Esophagus squamous epithelium (tissue), 5 donors: ENCODE results near the gene TMEM175. TPM values are rescaled to one million over a fixed set of nuclear protein-coding genes. Genes with fewer than 3 reads are reported as not detected.

Source experiments
- DNase-seq: peaks from one replicate; lab custom pipeline; 2025; lab: John Stamatoyannopoulos, UW
- H3K27ac ChIP-seq, 4 donors: fragments of 200-600 bp; sonication (generic); one replicate each; pipeline ENCODE4 v1.5.1; 2016 to 2019; ENCODE audit warnings: mild to moderate bottlenecking in 1 of 4
- H3K27me3 ChIP-seq, 4 donors: fragments of 200-600 bp; sonication (generic); 1 replicate in 3 of 4; 2 replicates in 1 of 4; pipeline versions ENCODE4 v1.5.1 to v1.6.0; 2017 to 2021; ENCODE audit warnings: antibody characterized with exemption in 1 of 4
- H3K36me3 ChIP-seq, 3 donors: fragments of 200-600 bp; sonication (generic); one replicate each; pipeline ENCODE4 v1.5.1; 2016 to 2019
- H3K4me1 ChIP-seq, 3 donors: fragments of 200-600 bp; sonication (generic); one replicate each; pipeline ENCODE4 v1.5.1; 2017 to 2019
- H3K4me3 ChIP-seq, 4 donors: fragments of 200-600 bp; sonication (generic); 1 replicate in 3 of 4; 2 replicates in 1 of 4; pipeline ENCODE4 v1.5.1; 2016 to 2019; ENCODE audit warnings: mild to moderate bottlenecking in 2 of 4, moderate library complexity in 1 of 4
- H3K9me3 ChIP-seq, 3 donors: fragments of 200-600 bp; sonication (generic); one replicate each; pipeline ENCODE4 v1.5.1; 2016 to 2019
- POLR2A ChIP-seq, 4 donors: fragments of 450-650 bp; IDR thresholded peaks; one replicate each; pipeline ENCODE4 v1.6.1; 2017; ENCODE audit warnings: antibody characterized with exemption in 4 of 4, mild to moderate bottlenecking in 4 of 4, moderate library complexity in 3 of 4
- WGBS, 2 donors: methylation state at CpG; one replicate each; pipeline ENCODE4 v1.1.5; 2018; 5-methylcytosine and 5-hydroxymethylcytosine counted together
- intact Hi-C: fragments of 100-400 bp; cut with DNase I; formaldehyde crosslinking; loops from one replicate; pipeline ENCODE4 v1.15.0; 2022
- total RNA-seq, 4 donors: library from RNA; depleted of rRNA; stranded (reverse); fragments of >200 nt; gene quantifications; one replicate each; pipeline ENCODE4 v1.1.0, GENCODE V29; 2016
- TF ChIP-seq, protein P1 (sequence below), 6 experiments: fragments of 450-650 bp in 4 of 6; fragments of 200-600 bp in 2 of 6; sonication (generic) in 2 of 6; IDR thresholded peaks; one replicate each; pipeline ENCODE4 v1.5.1; 2016 to 2019; ENCODE audit warnings: antibody characterized with exemption in 6 of 6, mild to moderate bottlenecking in 4 of 6, moderate library complexity in 4 of 6
- donor health status: DM: yes; HTN: yes; CAD: no.

Gene TMEM175
- total RNA-seq, 4 donors from 2014 or later = 8.4 to 22.9 (median 19.7) TPM

- intact Hi-C loops = no loop called here
- TF ChIP-seq, protein P1, sequence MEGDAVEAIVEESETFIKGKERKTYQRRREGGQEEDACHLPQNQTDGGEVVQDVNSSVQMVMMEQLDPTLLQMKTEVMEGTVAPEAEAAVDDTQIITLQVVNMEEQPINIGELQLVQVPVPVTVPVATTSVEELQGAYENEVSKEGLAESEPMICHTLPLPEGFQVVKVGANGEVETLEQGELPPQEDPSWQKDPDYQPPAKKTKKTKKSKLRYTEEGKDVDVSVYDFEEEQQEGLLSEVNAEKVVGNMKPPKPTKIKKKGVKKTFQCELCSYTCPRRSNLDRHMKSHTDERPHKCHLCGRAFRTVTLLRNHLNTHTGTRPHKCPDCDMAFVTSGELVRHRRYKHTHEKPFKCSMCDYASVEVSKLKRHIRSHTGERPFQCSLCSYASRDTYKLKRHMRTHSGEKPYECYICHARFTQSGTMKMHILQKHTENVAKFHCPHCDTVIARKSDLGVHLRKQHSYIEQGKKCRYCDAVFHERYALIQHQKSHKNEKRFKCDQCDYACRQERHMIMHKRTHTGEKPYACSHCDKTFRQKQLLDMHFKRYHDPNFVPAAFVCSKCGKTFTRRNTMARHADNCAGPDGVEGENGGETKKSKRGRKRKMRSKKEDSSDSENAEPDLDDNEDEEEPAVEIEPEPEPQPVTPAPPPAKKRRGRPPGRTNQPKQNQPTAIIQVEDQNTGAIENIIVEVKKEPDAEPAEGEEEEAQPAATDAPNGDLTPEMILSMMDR (IDR thresholded peaks at IDR 0.05) = no peak
- no peak for TF ChIP-seq POLR2A (IDR thresholded peaks at IDR 0.05)
- peaks cover 0 to 35% (median 0%) of the 10 kb centered on the region in 3 donors for H3K36me3 ChIP-seq
- peaks cover 29 to 63% (median 32%) of the 10 kb centered on the region in 3 donors for H3K4me1 ChIP-seq
- H3K27me3 ChIP-seq = no peaks in the 10 kb centered on the region
- no peak overlapping the region for H3K4me3 ChIP-seq
- 95 to 100% methylated on average over 4 to 14 of the region's 69 CpGs for WGBS, 2 donors
- DNase-seq = no peak
- H3K9me3 ChIP-seq = no peaks in the 10 kb centered on the region
- H3K27ac ChIP-seq = no peak overlapping the region
These were observed 56.8 kb downstream of the TMEM175 start for GRCh38 chr4:988726-989721.

GRCh38 chr4:989722-990471, 57.6 kb downstream of the TMEM175 start:
- no peak for DNase-seq
- peaks cover 27 to 56% (median 32%) of the 10 kb centered on the region in 3 donors for H3K4me1 ChIP-seq
- intact Hi-C loops = no loop called here
- no peak overlapping the region for H3K4me3 ChIP-seq
- H3K36me3 ChIP-seq = peaks cover 0 to 35% (median 0%) of the 10 kb centered on the region in 3 donors
- H3K27ac ChIP-seq = no peak overlapping the region
- TF ChIP-seq POLR2A (IDR thresholded peaks at IDR 0.05) = no peak
- TF ChIP-seq, protein P1 (IDR thresholded peaks at IDR 0.05) = no peak
- H3K27me3 ChIP-seq = no peaks in the 10 kb centered on the region
- 93 to 97% methylated on average over 6 to 19 of the region's 58 CpGs for WGBS, 2 donors
- H3K9me3 ChIP-seq = no peaks in the 10 kb centered on the region

- TF ChIP-seq, protein P1 (IDR thresholded peaks at IDR 0.05) = no peak
- no peak for TF ChIP-seq POLR2A (IDR thresholded peaks at IDR 0.05)
- no peak for DNase-seq
- peaks cover 19 to 47% (median 23%) of the 10 kb centered on the region in 3 donors for H3K4me1 ChIP-seq
- peaks cover 0 to 5% (median 0%) of the 10 kb centered on the region in 4 donors for H3K27me3 ChIP-seq
- peaks cover 0 to 35% (median 0%) of the 10 kb centered on the region in 3 donors for H3K36me3 ChIP-seq
- 66 to 87% methylated on average over 2 to 11 of the region's 26 CpGs for WGBS, 2 donors
- intact Hi-C loops = no loop called here
- no peak overlapping the region for H3K27ac ChIP-seq
- H3K9me3 ChIP-seq = no peaks in the 10 kb centered on the region
- H3K4me3 ChIP-seq = no peak overlapping the region
These were observed 58.6 kb downstream of the TMEM175 start for GRCh38 chr4:990746-991367.

- intact Hi-C loops = no loop called here
- Histone ChIP-seq H3K36me3 (peaks cover 0 to 35% (median 0%) of the 10 kb centered on the region in 3 donors), H3K27me3 (peaks cover 0 to 13% (median 0%) of the 10 kb centered on the region in 4 donors), H3K27ac (peak overlapping the region; percentile 30 to 65 (median 60)), H3K9me3 (no peaks in the 10 kb centered on the region), H3K4me3 (no peak overlapping the region), H3K4me1 (peaks cover 16 to 40% (median 19%) of the 10 kb centered on the region in 3 donors)
- WGBS, 2 donors = 90% methylated on average over 2 of the region's 50 CpGs; no CpG with 5 or more reads in 1 of the 2 donors
- DNase-seq = no peak
- no peak for TF ChIP-seq POLR2A (IDR thresholded peaks at IDR 0.05)
- TF ChIP-seq, protein P1 (IDR thresholded peaks at IDR 0.05) = no peak
These were observed 59.4 kb downstream of the TMEM175 start for GRCh38 chr4:991451-992296.
